CD4-positive, alpha-beta T cell treated with Interleukin-12 subunit alpha and Interleukin-12 subunit beta, for 1 hour (primary cell): ENCODE results near the gene LSM12.

Source experiments
- DNase-seq: peaks from one replicate; pipeline ENCODE4 v3.0.0-alpha.2; 2020

The LSM12 gene

GRCh38 chr17:44095647-44096496, 29.4 kb upstream of the LSM12 start:
- peak; percentile 29 for DNase-seq

- DNase-seq, result no peak
Measured at GRCh38 chr17:44095388-44095646, 28.8 kb upstream of the LSM12 start.

DNA sequence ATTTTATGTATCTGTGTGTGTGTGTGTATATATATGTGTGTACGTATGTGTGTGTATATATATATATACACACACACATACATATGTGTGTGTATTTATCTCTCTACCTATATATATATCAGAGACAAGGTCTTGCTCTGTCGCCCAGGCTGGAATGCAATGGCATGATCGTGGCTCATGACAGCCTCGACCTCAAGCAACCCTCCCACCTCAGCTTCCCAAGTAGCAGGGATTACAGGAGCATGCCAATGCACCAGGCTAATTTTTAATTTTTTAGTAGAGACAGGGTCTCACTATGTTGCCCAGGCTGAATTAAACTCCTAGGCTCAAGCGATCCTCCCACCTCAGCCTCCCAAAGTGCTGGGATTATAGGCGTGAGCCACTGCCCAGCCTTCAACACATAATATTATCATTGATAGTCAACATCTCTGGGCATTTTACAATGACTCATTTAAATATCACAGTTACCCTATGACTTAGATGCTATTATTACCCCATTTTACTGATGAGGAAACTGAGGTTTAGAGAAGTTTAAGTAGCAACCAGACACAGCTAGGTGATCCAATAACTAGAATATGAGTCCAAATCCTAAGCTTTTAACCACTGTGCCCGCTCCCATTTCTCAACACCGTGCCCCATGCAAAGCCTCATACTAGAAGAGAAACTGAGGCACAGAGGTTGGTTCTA, 28.4 kb upstream of the LSM12 start:
- no peak for DNase-seq

DNA sequence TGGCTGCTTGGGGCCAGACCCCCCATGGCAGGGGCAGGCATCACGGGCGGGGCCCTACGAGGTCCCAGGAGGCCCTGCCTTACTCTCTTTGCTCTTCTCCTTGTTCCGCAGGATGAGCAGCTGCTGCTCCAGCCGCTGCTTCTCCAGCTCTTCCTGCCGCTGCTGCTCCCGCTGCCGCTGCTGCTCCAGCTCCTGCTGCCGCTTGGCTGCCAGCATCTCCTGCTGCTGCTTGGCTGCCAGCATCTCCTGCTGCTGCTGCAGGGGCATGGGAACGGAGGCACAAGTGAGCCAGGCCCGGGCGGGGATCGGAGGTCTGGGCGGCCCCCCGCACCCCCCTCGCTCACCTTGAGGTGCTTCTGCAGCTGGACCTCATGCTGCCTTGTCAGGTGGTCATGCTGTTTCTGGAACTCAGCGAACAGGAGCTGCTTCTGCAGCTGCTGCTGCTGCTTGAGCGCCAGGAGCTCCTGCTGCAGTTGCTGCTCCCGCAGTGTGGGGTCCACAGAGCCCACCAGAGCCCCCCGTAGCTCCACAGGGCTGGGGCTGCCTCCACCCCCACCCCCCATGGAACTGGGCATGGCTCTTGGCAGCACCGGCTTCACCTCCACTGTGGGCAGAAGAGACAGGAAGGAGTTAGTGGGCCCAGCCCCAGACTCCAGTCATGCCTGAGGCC, 26.9 kb upstream of the LSM12 start:
- DNase-seq, result no peak

- no peak for DNase-seq
Measured at GRCh38 chr17:44092051-44092450, 25.6 kb upstream of the LSM12 start.

DNA sequence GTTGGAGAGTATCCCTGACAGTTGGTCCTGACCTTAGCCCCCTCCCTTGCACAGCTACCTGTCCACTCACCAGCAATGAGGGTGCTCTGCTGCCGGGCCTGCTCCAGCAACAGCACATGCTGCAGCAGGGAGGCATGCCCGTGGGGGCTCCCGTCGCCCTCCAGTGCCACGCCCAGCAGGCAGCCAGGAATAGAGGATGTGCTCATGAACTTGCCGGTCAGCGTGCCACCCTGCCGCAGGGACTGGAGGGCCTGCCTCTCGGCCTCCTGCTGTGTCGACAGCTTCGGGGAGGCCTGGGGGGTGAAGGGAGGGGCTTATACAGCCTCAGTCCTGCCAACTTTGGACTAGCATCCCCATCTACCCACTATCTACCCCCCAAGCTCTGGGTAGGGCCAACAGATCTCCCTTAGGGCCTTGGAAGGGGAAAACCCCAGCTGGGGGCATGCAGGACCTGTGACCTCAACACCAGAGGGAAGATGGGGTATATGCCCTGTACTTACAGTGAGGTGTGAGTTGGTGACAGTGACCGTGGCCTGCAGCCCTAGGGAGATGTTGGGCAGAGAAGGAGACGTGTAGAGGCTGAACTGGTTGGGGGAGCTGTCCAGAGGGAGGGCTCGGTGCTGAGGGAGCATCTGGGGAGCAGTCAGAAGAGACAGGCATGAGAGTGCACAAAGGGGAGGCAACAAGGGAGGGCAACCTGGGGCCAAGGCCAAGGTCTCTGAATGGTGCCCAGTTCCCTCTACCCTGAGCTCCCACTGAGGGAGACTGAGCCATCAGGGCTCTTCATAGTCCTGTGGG, 24.9 kb upstream of the LSM12 start:
- no peak for DNase-seq

DNA sequence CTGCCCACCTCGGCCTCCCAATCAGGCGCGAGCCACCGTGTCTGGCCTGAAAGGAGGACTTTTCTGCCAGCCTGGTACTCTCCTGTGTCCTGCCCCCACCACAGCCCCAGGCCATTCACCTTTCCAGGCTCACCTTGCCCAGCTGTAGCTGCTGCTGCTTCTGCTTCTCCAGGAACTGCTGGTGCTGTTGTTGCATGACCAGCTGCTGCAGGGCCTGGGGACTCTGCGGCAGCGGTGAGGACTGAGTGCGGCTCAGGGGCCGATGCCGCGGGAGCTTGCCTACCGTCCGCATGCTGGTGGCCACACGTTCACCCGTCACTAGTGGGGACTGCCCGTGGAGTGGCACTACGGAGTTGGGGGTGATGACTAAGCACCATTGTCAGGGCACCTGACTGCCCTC, 21.8 kb upstream of the LSM12 start:
- DNase-seq, result no peak

DNA sequence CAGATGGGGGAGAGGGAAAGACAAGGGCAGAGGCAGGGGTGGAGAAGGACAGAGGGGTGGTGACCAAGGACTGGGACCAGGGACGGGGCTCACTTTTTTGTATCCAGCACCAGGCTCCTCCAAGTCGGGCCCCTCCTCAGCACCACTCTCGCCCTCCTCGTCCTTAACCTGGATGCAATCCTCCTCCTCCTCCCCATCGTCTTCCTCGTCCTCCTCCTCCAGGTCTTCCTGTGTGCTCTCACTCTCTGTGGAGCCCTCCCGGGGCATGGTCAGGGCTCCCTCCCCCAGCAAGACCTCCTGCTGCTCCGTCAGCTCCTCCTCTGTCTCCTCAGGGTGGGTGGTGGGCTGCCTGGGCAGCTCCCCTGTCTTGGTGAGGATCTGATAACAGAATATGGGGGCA, 20.8 kb upstream of the LSM12 start:
- DNase-seq, result no peak

DNA sequence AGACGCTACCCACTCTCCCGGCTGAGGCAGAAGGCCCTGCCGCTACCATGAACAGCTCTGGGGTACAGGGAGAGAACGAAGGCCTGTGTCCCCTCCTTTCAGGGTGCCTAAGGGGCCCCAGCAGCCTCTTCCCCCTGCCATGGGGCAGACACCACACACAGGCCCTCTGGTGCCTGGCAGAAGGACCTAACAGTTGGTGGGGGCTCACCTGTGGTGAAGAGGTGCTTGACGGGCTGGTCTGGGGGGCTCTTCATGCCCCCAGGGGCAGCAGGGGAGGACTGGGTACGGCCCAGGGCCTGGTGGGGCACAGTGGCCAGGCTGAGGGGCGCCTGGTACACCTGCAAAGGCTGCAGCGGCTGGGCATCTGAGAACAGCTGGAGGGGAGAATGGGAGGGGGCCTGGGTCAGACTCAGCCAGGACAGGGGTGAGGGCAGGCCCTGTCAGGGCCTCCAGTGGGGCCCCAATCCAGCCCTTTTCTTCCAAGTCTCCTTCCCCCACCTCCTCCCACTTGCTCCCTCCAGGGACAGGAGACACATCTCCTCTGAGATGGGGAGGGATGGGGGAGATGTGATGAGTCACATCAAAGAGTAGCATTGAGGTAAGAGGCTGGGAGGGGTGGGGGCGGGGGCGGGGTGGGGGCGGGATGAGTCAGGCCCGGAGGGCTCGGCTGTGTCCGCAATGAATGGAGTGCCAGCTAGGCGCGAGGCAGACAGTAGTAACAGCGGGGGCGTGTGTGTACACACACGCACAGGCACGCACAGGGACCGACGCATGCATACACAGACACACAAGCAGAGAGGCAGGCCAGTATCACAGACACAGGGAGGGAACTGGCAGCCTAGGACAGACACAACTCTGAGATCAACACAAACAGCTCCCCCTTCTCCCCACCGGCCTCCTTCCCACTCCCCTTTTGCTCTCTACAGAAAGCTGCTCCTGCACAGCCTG, 20.2 kb upstream of the LSM12 start:
- DNase-seq, result no peak

DNA sequence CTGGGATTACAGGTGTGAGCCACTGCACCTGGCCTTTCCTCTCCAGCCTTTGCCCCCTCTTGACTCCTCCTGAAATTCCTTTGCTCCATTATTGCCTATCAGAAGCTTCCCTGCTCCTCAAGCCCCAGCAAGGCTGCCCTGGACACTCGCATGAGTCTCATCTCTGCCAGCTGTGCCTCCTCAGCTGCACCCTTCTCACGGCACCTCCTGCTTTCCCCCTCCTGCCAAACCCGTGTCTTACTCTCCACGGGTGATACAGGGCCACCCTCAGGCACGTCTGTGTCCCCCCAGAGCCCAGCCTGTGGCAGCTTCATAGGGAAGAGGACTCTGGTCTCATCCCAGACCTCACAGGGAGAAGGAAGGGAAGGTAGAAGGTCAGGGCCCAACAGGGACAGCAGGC, 19.4 kb upstream of the LSM12 start:
- no peak for DNase-seq

- no peak for DNase-seq
Measured at GRCh38 chr17:44084921-44085320, 18.4 kb upstream of the LSM12 start.

DNA sequence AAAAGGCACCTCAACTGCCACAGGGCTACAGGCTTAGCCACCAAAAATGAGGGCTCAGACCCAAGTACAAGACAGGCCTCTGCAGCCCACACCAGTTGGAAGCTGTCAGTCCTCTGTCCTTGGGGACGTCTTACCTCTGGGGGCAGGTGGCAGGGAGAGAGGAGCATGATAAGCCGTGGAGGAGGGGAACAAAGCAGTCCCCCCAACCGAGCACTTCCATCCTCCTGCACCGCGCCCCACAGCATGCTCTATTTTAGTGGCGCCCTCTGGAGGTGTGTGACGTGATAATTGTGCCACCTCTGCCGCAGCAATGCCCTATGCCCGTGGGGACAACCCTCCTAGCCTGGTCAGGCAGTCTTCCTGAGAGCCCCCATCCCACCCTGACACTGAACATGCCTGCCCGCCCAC, 17.7 kb upstream of the LSM12 start:
- no peak for DNase-seq

DNA sequence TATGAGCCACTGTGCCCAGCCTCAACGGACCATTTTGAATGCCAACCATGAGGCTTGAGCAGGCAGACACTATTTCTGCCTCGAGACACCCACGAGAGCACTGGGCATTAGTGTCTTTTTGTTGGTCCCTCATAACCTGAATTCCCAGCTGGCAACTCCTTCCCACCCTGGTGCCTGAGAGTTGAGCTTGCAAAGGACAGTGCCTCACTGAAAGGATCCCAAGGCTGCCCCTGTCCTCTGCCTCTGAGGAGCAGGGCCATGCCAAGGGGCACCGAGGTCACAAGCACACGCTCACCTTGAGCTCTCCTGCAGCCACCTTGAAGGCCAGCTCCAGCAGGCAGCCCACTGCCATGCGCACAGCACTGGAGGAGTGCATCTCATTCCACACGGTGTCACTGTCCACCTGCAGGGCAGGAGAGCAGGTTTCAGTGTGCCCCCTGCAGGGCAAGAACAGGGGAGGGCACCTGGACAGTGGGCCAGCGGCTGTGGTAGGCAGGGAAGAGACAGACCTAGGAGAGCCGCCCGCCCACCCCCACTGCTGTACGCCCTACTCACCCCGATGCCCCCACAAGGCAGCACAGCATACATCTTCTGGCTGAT, 16.9 kb upstream of the LSM12 start:
- DNase-seq, result no peak

GRCh38 chr17:44082256-44082927, 15.9 kb upstream of the LSM12 start:
- no peak for DNase-seq

- DNase-seq, result no peak
Measured at GRCh38 chr17:44081681-44082080, 15.2 kb upstream of the LSM12 start.

- no peak for DNase-seq
Measured at GRCh38 chr17:44079877-44080821, 13.7 kb upstream of the LSM12 start.

DNA sequence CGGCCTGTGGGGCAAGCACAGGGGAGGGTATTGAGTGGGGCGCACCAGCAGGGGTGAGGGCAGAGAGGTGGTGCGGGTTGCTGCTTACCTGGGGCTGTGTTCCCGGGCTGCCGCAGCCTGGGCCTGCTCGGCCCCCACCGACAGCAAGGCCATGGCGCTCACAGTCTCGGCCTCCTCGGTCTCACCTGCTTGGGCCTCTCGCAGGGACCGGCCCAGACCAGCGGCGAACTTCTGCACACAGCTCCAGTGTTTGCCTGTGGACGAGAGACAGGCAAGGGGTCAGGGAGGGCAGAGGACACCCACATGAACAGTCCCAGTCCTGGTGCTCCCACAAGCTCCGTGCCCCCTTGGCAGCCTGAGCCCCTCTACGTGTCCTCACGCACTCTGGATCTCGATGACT, 11.9 kb upstream of the LSM12 start:
- DNase-seq, result no peak

GRCh38 chr17:44077595-44077909, 11.1 kb upstream of the LSM12 start:
- DNase-seq, result no peak

DNA sequence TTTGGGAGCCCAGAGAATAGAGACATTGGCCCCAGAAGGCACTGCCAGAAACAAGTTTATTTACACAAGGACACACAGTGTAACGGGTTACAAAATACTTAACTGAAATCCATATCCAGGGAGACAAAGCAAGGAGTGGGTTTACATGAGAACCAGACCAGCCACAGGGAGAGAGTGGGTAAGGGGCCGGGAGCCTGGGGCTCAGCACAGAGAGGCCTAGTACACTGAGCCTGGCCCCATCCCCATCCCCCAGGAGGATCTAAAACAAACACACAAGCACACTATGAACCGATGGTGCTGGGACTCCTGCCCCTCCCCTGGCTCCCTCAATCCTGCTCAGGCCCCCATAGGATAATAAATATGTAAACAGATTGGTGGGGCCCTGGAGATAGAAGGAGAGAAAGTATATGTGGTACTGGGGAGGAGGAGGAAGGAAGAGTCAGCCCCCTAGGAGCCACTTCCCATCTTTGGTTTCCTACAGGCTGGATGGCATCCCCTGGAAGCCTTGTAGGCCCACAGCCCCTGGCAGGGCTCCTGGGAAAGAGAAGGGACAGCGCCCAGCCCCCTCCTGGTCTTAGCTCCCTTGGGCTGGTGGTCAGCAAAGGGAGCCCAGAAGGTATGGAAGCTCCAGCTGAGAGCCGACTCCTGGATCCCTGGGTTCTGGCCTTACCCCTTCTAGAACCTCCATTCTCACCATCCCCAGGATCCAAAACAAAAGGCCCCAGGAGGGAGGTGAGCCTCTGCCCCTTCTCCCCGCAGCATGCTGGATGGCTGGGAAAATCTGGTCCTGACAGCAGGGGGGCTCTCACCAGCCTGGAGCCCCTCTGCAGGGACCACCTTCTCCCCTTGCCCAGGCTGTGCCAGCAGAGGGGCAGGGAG, 10.5 kb upstream of the LSM12 start:
- no peak for DNase-seq
